ENCODE measurements around the gene MVB12A.

- TF ChIP-seq CEBPB (IDR thresholded peaks at IDR 0.05; ENCODE audit: low read depth, low read length) (no peak), CTCF (conservative IDR thresholded peaks at IDR 0.05; ENCODE audit: low read depth, low read length) (peak; percentile 42), POLR2A (IDR thresholded peaks at IDR 0.05; ENCODE audit: low read depth, low read length) (no peak)
Observed at GRCh38 chr19:17441241-17442021, 21.6 kb downstream of the MVB12A start.
